DOHH2 (cell line): ENCODE data around the gene SOWAHA.

Experiments used
- H3F3A ChIP-seq: fragments of 200-600 bp; sonication (generic), shearing (Covaris generic); 2 replicates; pipeline ENCODE4 v1.6.0; 2016; ENCODE audit warnings: antibody characterized with exemption, mild to moderate bottlenecking; ENCODE audit not compliant: control insufficient read depth, insufficient read depth
- H3K27ac ChIP-seq: fragments of 200-600 bp; sonication (generic); 2 replicates; pipeline ENCODE4 v1.5.1; 2014; ENCODE audit warnings: low read depth, mild to moderate bottlenecking, low read length, moderate library complexity
- H3K27me3 ChIP-seq: fragments of 200-600 bp; sonication (generic); 2 replicates; pipeline ENCODE4 v1.6.1; 2014; ENCODE audit warnings: mild to moderate bottlenecking, low read length, mixed read lengths; ENCODE audit not compliant: control insufficient read depth
- H3K36me3 ChIP-seq: fragments of 200-600 bp; sonication (generic); 2 replicates; pipeline ENCODE4 v1.6.1; 2014; ENCODE audit warnings: mild to moderate bottlenecking, low read length, moderate library complexity, mixed read lengths; ENCODE audit not compliant: control insufficient read depth
- H3K4me1 ChIP-seq: fragments of 200-600 bp; sonication (generic); 2 replicates; pipeline ENCODE4 v1.6.1; 2014; ENCODE audit warnings: mild to moderate bottlenecking, low read length, mixed read lengths; ENCODE audit not compliant: control insufficient read depth
- H3K4me2 ChIP-seq: fragments of 200-600 bp; sonication (generic); 2 replicates; pipeline ENCODE4 v1.6.0; 2014; ENCODE audit warnings: mild to moderate bottlenecking, low read length, moderate library complexity
- H3K4me3 ChIP-seq: fragments of 200-600 bp; sonication (generic); 2 replicates; pipeline ENCODE4 v1.5.1; 2014; ENCODE audit warnings: mild to moderate bottlenecking, low read length, mixed read lengths
- H3K79me2 ChIP-seq: fragments of 200-600 bp; sonication (generic); 2 replicates; pipeline ENCODE4 v1.6.1; 2014; ENCODE audit warnings: mild to moderate bottlenecking, low read length, mixed read lengths; ENCODE audit not compliant: control insufficient read depth
- H3K9me2 ChIP-seq: fragments of 200-600 bp; sonication (generic); replicated peaks from 2 replicates; pipeline ENCODE4 v1.6.1; 2014; ENCODE audit warnings: mild to moderate bottlenecking, low read length, mixed read lengths; ENCODE audit not compliant: control insufficient read depth
- H3K9me3 ChIP-seq: fragments of 200-600 bp; sonication (generic); 2 replicates; pipeline ENCODE4 v1.6.1; 2014; ENCODE audit warnings: antibody characterized with exemption, low read length, mixed read lengths; ENCODE audit not compliant: control insufficient read depth, insufficient read depth
- H4K20me1 ChIP-seq: fragments of 200-600 bp; sonication (generic); 2 replicates; pipeline ENCODE4 v1.6.0; 2014; ENCODE audit warnings: low read depth, mild to moderate bottlenecking, antibody characterized with exemption, low read length, moderate library complexity; ENCODE audit not compliant: control insufficient read depth, insufficient read depth
- CTCF ChIP-seq: fragments of 200-600 bp; sonication (generic); IDR thresholded peaks from one replicate; pipeline ENCODE4 v1.5.1; 2014; ENCODE audit warnings: antibody characterized with exemption, mild to moderate bottlenecking, low read depth, low read length; ENCODE audit not compliant: poor library complexity, severe bottlenecking
- EZH2phosphoT487 ChIP-seq: fragments of 200-600 bp; sonication (generic); IDR thresholded peaks from 2 replicates; pipeline ENCODE4 v1.6.1; 2017; ENCODE audit warnings: borderline replicate concordance, mild to moderate bottlenecking, antibody characterized with exemption, low read length, moderate library complexity, mixed read lengths

SOWAHA gene

GRCh38 chr5:132765311-132766019, 47.6 kb upstream of the SOWAHA start:
- H3K9me3 ChIP-seq = no peaks in the 10 kb centered on the region
- H3K36me3 ChIP-seq = no peaks in the 10 kb centered on the region
- no peaks in the 10 kb centered on the region for H3F3A ChIP-seq
- H3K9me2 ChIP-seq = no peaks in the 10 kb centered on the region
- H3K4me1 ChIP-seq = no peaks in the 10 kb centered on the region
- H3K4me2 ChIP-seq = no peak overlapping the region
- no peaks in the 10 kb centered on the region for H3K79me2 ChIP-seq
- H3K27me3 ChIP-seq = peaks cover 4% of the 10 kb centered on the region
- no peak overlapping the region for H3K27ac ChIP-seq
- no peak overlapping the region for H3K4me3 ChIP-seq
- no peak for TF ChIP-seq CTCF
- no peak for TF ChIP-seq EZH2phosphoT487
- no peaks in the 10 kb centered on the region for H4K20me1 ChIP-seq

- Histone ChIP-seq H3K9me2 (no peaks in the 10 kb centered on the region), H3K79me2 (no peaks in the 10 kb centered on the region), H3K36me3 (no peaks in the 10 kb centered on the region), H3K4me3 (no peak overlapping the region), H3K4me2 (no peak overlapping the region), H3F3A (no peaks in the 10 kb centered on the region), H3K9me3 (no peaks in the 10 kb centered on the region), H3K27ac (no peak overlapping the region), H3K4me1 (no peaks in the 10 kb centered on the region), H4K20me1 (no peaks in the 10 kb centered on the region), H3K27me3 (peaks cover 4% of the 10 kb centered on the region)
- no peak for TF ChIP-seq EZH2phosphoT487
Observed at GRCh38 chr5:132766020-132766805, 46.9 kb upstream of the SOWAHA start.

- Histone ChIP-seq H3K4me1 (no peaks in the 10 kb centered on the region), H4K20me1 (no peaks in the 10 kb centered on the region), H3F3A (no peaks in the 10 kb centered on the region), H3K36me3 (no peaks in the 10 kb centered on the region), H3K4me3 (no peak overlapping the region), H3K9me3 (no peaks in the 10 kb centered on the region), H3K27ac (no peak overlapping the region), H3K27me3 (peaks cover 4% of the 10 kb centered on the region), H3K4me2 (no peak overlapping the region), H3K9me2 (no peaks in the 10 kb centered on the region), H3K79me2 (no peaks in the 10 kb centered on the region)
- TF ChIP-seq EZH2phosphoT487 = no peak
- TF ChIP-seq CTCF = no peak
Observed at GRCh38 chr5:132766806-132767055, 46.4 kb upstream of the SOWAHA start.

GRCh38 chr5:132767150-132767549, 46.0 kb upstream of the SOWAHA start:
- H3K4me3 ChIP-seq = no peak overlapping the region
- no peaks in the 10 kb centered on the region for H3K4me1 ChIP-seq
- TF ChIP-seq CTCF (no peak), EZH2phosphoT487 (no peak)
- H4K20me1 ChIP-seq = no peaks in the 10 kb centered on the region
- H3F3A ChIP-seq = no peaks in the 10 kb centered on the region
- H3K36me3 ChIP-seq = no peaks in the 10 kb centered on the region
- no peaks in the 10 kb centered on the region for H3K79me2 ChIP-seq
- H3K9me2 ChIP-seq = no peaks in the 10 kb centered on the region
- H3K9me3 ChIP-seq = no peaks in the 10 kb centered on the region
- no peak overlapping the region for H3K27ac ChIP-seq
- H3K27me3 ChIP-seq = peaks cover 4% of the 10 kb centered on the region
- H3K4me2 ChIP-seq = no peak overlapping the region
